HepG2 (cell line): ENCODE measurements around the gene UNC13D. TPM values are rescaled to one million over a fixed set of nuclear protein-coding genes. Genes with fewer than 3 reads are reported as not detected.

ENCODE experiments used
- ARNT2 ChIP-seq: sonication (generic); formaldehyde crosslinking; IDR thresholded peaks from 2 replicates; pipeline ENCODE4 v1.8.0; 2022; ENCODE audit warnings: mild to moderate bottlenecking, low read depth, missing genetic modification reagents, moderate library complexity
- ATF2 ChIP-seq: sonication (generic); formaldehyde crosslinking; IDR thresholded peaks from 2 replicates; pipeline ENCODE4 v1.4.0; 2020; ENCODE audit warnings: missing genetic modification reagents
- FOSL2 ChIP-seq: sonication (generic); formaldehyde crosslinking; IDR thresholded peaks from 2 replicates; pipeline ENCODE4 v1.4.0; 2020; ENCODE audit warnings: missing genetic modification reagents
- HNRNPL ChIP-seq: fragments of 200-400 bp; formaldehyde crosslinking; IDR thresholded peaks from 2 replicates; pipeline ENCODE4 v1.6.1; 2017; ENCODE audit warnings: mild to moderate bottlenecking, low read depth, low read length
- HOXD1 ChIP-seq: sonication (generic); formaldehyde crosslinking; IDR thresholded peaks from 2 replicates; pipeline ENCODE4 v1.5.0; 2020; ENCODE audit warnings: missing genetic modification reagents
- KLF15 ChIP-seq: sonication (generic); formaldehyde crosslinking; IDR thresholded peaks from 2 replicates; pipeline ENCODE4 v1.8.1; 2023; ENCODE audit warnings: borderline replicate concordance, mild to moderate bottlenecking, inconsistent platforms, missing genetic modification reagents, mixed read lengths
- MAFF ChIP-seq: IDR thresholded peaks from 2 replicates; pipeline ENCODE4 v1.6.1; 2011; ENCODE audit warnings: low read depth, low read length, improper control_type of control experiment
- RARA ChIP-seq: IDR thresholded peaks from 2 replicates; pipeline ENCODE4 v1.6.1; 2016; ENCODE audit warnings: missing genetic modification reagents, missing compliant biosample characterization
- RFX3 ChIP-seq: IDR thresholded peaks from 2 replicates; pipeline ENCODE4 v1.6.1; 2016; ENCODE audit warnings: missing biosample characterization, missing genetic modification reagents
- RXRA ChIP-seq: sonication (generic); formaldehyde crosslinking; IDR thresholded peaks from 2 replicates; pipeline ENCODE4 v1.5.1; 2020; ENCODE audit warnings: missing genetic modification reagents
- SAFB2 ChIP-seq: sonication (generic); formaldehyde crosslinking; IDR thresholded peaks from 2 replicates; pipeline ENCODE4 v1.5.1; 2020; ENCODE audit warnings: missing genetic modification reagents, low read depth, mild to moderate bottlenecking, borderline replicate concordance
- SNAPC4 ChIP-seq: sonication (generic); formaldehyde crosslinking; IDR thresholded peaks from 2 replicates; pipeline ENCODE4 v1.4.0; 2020; ENCODE audit warnings: mild to moderate bottlenecking, missing genetic modification reagents
- ZBTB25 ChIP-seq: IDR thresholded peaks from 2 replicates; pipeline ENCODE4 v1.6.1; 2018; ENCODE audit warnings: missing genetic modification reagents
- ZBTB3 ChIP-seq: sonication (generic); formaldehyde crosslinking; IDR thresholded peaks from 2 replicates; pipeline ENCODE4 v1.4.0; 2020; ENCODE audit warnings: low read depth, mild to moderate bottlenecking, moderate library complexity, missing genetic modification reagents, borderline replicate concordance
- ZBTB4 ChIP-seq: sonication (generic); formaldehyde crosslinking; IDR thresholded peaks from 2 replicates; pipeline ENCODE4 v1.4.0; 2020; ENCODE audit warnings: missing genetic modification reagents, mild to moderate bottlenecking, borderline replicate concordance
- ZNF18 ChIP-seq: sonication (generic); formaldehyde crosslinking; IDR thresholded peaks from 2 replicates; pipeline ENCODE4 v1.8.0; 2022; ENCODE audit warnings: mild to moderate bottlenecking, missing genetic modification reagents; ENCODE audit not compliant: insufficient replicate concordance
- polyA plus RNA-seq, 8 experiments: library from polyadenylated mRNA; depleted of rRNA in 3 of 8; stranded (reverse) in 7 of 8; unstranded in 1 of 8; fragments of >200 nt; fragmentation: Illumina TruSeq in 4 of 8; extraction: Trizol in 4 of 8; gene quantifications; 2 replicates each; pipeline versions ENCODE4 v1.2.1 to v1.2.3, GENCODE V29; 2011 to 2016; ENCODE audit warnings: low read depth in 4 of 8, missing spikeins in 1 of 8, mixed read lengths in 1 of 8; ENCODE audit not compliant: insufficient read depth in 1 of 8
- total RNA-seq, 5 experiments: library from RNA; depleted of rRNA; stranded (reverse); fragments of >200 nt; fragmentation: Illumina TruSeq; extraction: Trizol; gene quantifications; 2 replicates each; pipeline ENCODE4 v1.2.3, GENCODE V29; 2016; ENCODE audit warnings: low read depth in 1 of 5

Gene UNC13D
- total and polyA plus RNA-seq, 2 of the 13 experiments (the other 11 are each of a cell fraction or from before 2014, with no cell fraction given), result 29.7 to 42.7 TPM

- TF ChIP-seq ZBTB4 (0 out of 2 replicates have a peak, but pooled peaks have one; percentile 10), RARA (CRISPR knock-in tag) (no peak), MAFF (no peak), ZBTB25 (no peak), FOSL2 (CRISPR knock-in tag) (peak; percentile 19; the same call in 1 of the 2 replicates), HOXD1 (CRISPR knock-in tag) (no peak), RXRA (CRISPR knock-in tag) (no peak; the same call in 1 of the 2 replicates), KLF15 (no peak), ARNT2 (CRISPR knock-in tag) (0 out of 2 replicates have a peak, but pooled peaks have one; percentile 36), ZBTB3 (CRISPR knock-in tag) (no peak), RFX3 (CRISPR knock-in tag) (no peak), SAFB2 (CRISPR knock-in tag) (no peak), ZNF18 (CRISPR knock-in tag) (no peak), HNRNPL (peak; percentile 88), SNAPC4 (no peak), ATF2 (no peak)
Observed at GRCh38 chr17:75827308-75828075, 16.7 kb downstream of the UNC13D start (continued).
